Thyroid gland (tissue), 4 donors: ENCODE data around the gene MAST3.

ENCODE experiments used
- CTCF ChIP-seq, 6 experiments: fragments of 200-600 bp in 3 of 6; fragments of 450-650 bp in 3 of 6; sonication (generic) in 3 of 6; IDR thresholded peaks; one replicate each; pipeline ENCODE4 v1.5.1; 2016 to 2019; ENCODE audit warnings: antibody characterized with exemption in 6 of 6, mild to moderate bottlenecking in 2 of 6, inconsistent platforms in 1 of 6, moderate library complexity in 1 of 6
- POLR2A ChIP-seq, 2 donors: fragments of 450-650 bp; IDR thresholded peaks; one replicate each; pipeline ENCODE4 v1.6.1; 2017; ENCODE audit warnings: antibody characterized with exemption in 2 of 2, mild to moderate bottlenecking in 2 of 2, moderate library complexity in 1 of 2

DNA sequence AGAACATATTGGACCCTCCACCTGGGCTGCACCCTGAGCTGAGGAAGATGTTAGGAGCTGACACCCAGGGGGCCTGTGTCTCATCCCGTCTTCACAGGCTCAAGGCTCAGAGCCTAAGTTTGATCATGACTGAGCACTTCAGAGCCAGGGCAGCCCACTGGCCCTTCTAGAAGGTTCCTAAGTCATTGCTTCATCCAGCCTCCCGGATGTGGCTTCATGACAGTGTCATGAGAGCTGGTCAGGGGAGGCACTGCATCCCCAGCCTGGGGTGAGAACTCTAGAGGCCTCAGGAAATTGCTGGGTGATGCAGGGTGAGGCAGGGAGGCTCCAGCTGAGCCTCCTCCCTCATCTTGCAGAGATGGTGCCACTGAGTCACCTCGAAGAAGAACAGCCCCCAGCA lies 30.5 kb downstream of the MAST3 start:
- TF ChIP-seq CTCF (IDR thresholded peaks at IDR 0.05) (no peak), POLR2A (IDR thresholded peaks at IDR 0.05) (no peak)
